Neural cell (in vitro differentiated cells): ENCODE data around the gene OTULIN.

Experiments
- CTCF ChIP-seq: fragments of 450-650 bp; IDR thresholded peaks from 2 replicates; pipeline ENCODE4 v1.5.1; 2014; ENCODE audit warnings: antibody characterized with exemption, mild to moderate bottlenecking, moderate library complexity; ENCODE audit not compliant: poor library complexity, severe bottlenecking
- EP300 ChIP-seq: fragments of 450-650 bp; conservative IDR thresholded peaks from 2 replicates; pipeline ENCODE4 v1.6.1; 2014; ENCODE audit warnings: antibody characterized with exemption, mild to moderate bottlenecking, moderate library complexity; ENCODE audit not compliant: poor library complexity, severe bottlenecking
- EZH2 ChIP-seq: fragments of 200-600, 300-800 bp; shearing (Covaris generic), sonication (generic); IDR thresholded peaks from 2 replicates; pipeline ENCODE4 v1.6.1; 2014; ENCODE audit warnings: antibody characterized with exemption, low read length, borderline replicate concordance, mild to moderate bottlenecking; ENCODE audit not compliant: insufficient read depth, poor library complexity, severe bottlenecking
- MXI1 ChIP-seq: fragments of 450-650 bp; conservative IDR thresholded peaks from 2 replicates; pipeline ENCODE4 v1.6.1; 2014; ENCODE audit warnings: antibody characterized with exemption, mild to moderate bottlenecking; ENCODE audit not compliant: poor library complexity, severe bottlenecking
- POLR2AphosphoS5 ChIP-seq: IDR thresholded peaks from 2 replicates; pipeline ENCODE4 v1.6.1; 2012
- REST ChIP-seq: IDR thresholded peaks from 2 replicates; pipeline ENCODE4 v1.6.1; 2012; ENCODE audit warnings: borderline replicate concordance
- SMC3 ChIP-seq: fragments of 450-650 bp; conservative IDR thresholded peaks from 2 replicates; pipeline ENCODE4 v1.6.1; 2014; ENCODE audit warnings: antibody characterized with exemption, mild to moderate bottlenecking, moderate library complexity; ENCODE audit not compliant: poor library complexity
- TAF1 ChIP-seq: IDR thresholded peaks from 2 replicates; pipeline ENCODE4 v1.6.1; 2012; ENCODE audit warnings: low read depth

GRCh38 chr5:14695152-14695551, 30.6 kb downstream of the OTULIN start:
- TF ChIP-seq TAF1 (no peak), CTCF (no peak), POLR2AphosphoS5 (no peak), MXI1 (no peak), SMC3 (no peak), REST (no peak), EZH2 (no peak), EP300 (no peak)
